K562 (cell line): ENCODE measurements around the gene MTG2. TPM values are rescaled to one million over a fixed set of nuclear protein-coding genes. Genes with fewer than 3 reads are reported as not detected.

Experiments
- BHLHE40 ChIP-seq: IDR thresholded peaks from 2 replicates; pipeline ENCODE4 v1.6.1; 2011; ENCODE audit warnings: low read length, improper control_type of control experiment
- CHD1 ChIP-seq: fragments of 200-600 bp; sonication (generic); IDR thresholded peaks from one replicate; pipeline ENCODE4 v1.6.1; 2012; ENCODE audit warnings: mild to moderate bottlenecking, moderate library complexity, low read length, inconsistent platforms
- CTCFL ChIP-seq: IDR thresholded peaks from 2 replicates; pipeline ENCODE4 v1.6.1; 2011; ENCODE audit warnings: borderline replicate concordance, low read depth, mild to moderate bottlenecking, moderate library complexity, low read length; ENCODE audit not compliant: insufficient read depth, poor library complexity, severe bottlenecking
- EP300 ChIP-seq: IDR thresholded peaks from 2 replicates; pipeline ENCODE4 v1.6.1; 2012; ENCODE audit warnings: low read length, improper control_type of control experiment
- GABPA ChIP-seq: fragments of 200-800 bp; sonication (Bioruptor generic); conservative IDR thresholded peaks from 2 replicates; pipeline ENCODE4 v1.6.1; 2016; ENCODE audit warnings: low read depth, missing genetic modification characterization, missing compliant biosample characterization
- GTF2F1 ChIP-seq: IDR thresholded peaks from 2 replicates; pipeline ENCODE4 v1.6.1; 2011; ENCODE audit warnings: low read depth, low read length, improper control_type of control experiment
- HMG20A ChIP-seq: fragments of 450-650 bp; formaldehyde crosslinking; conservative IDR thresholded peaks from 2 replicates; pipeline ENCODE4 v1.4.0; 2020; ENCODE audit warnings: mild to moderate bottlenecking, mixed read lengths
- MED1 ChIP-seq: sonication (generic); formaldehyde crosslinking; IDR thresholded peaks from 2 replicates; pipeline ENCODE4 v1.8.1; 2023; ENCODE audit warnings: missing genetic modification reagents, borderline replicate concordance
- NR4A1 ChIP-seq, 2 experiments: fragments of 250-450 bp in 1 of 2; fragments of 450-650 bp in 1 of 2; sonication (Bioruptor Pico) in 1 of 2; IDR thresholded peaks; 2 replicates each; pipeline versions ENCODE4 v1.4.0 to v1.6.1; 2016 to 2020; ENCODE audit warnings: mild to moderate bottlenecking in 2 of 2, missing compliant biosample characterization in 1 of 2, missing genetic modification characterization in 1 of 2, moderate library complexity in 1 of 2
- PBX2 ChIP-seq, 2 experiments: IDR thresholded peaks in 1 of 2; conservative IDR thresholded peaks in 1 of 2; 2 replicates each; pipeline ENCODE4 v1.6.1; 2016; ENCODE audit warnings: low read depth in 2 of 2, mild to moderate bottlenecking in 1 of 2, missing compliant biosample characterization in 1 of 2, missing genetic modification characterization in 1 of 2, moderate library complexity in 1 of 2
- PML ChIP-seq: IDR thresholded peaks from 2 replicates; pipeline ENCODE4 v1.6.1; 2012; ENCODE audit warnings: low read length, inconsistent platforms
- POLR2B ChIP-seq: fragments of 450-650 bp; IDR thresholded peaks from 2 replicates; pipeline ENCODE4 v1.6.1; 2018; ENCODE audit warnings: low read depth; ENCODE audit not compliant: partially characterized antibody
- RBM25 ChIP-seq: fragments of 200-400 bp; formaldehyde crosslinking; IDR thresholded peaks from 2 replicates; pipeline ENCODE4 v1.6.1; 2018; ENCODE audit warnings: low read length, low read depth, moderate library complexity; ENCODE audit not compliant: severe bottlenecking
- SREBF1 ChIP-seq: fragments of 150-350 bp; IDR thresholded peaks from 2 replicates; pipeline ENCODE4 v1.6.1; 2014; ENCODE audit warnings: antibody characterized with exemption, low read depth, low read length, borderline replicate concordance
- ZBTB11 ChIP-seq, 3 experiments: fragments of 200-800 bp in 1 of 3; fragments of 250-450 bp in 1 of 3; fragments of 450-650 bp in 1 of 3; sonication (Bioruptor Pico) in 1 of 3; sonication (Bioruptor generic) in 1 of 3; formaldehyde crosslinking in 1 of 3; IDR thresholded peaks; 2 replicates each; pipeline versions ENCODE4 v1.6.1 to v1.8.0; 2016 to 2022; ENCODE audit warnings: mild to moderate bottlenecking in 2 of 3, missing genetic modification characterization in 2 of 3, missing compliant biosample characterization in 1 of 3, moderate library complexity in 1 of 3
- ZNF12 ChIP-seq: sonication (generic); formaldehyde crosslinking; IDR thresholded peaks from 2 replicates; pipeline ENCODE4 v1.4.0; 2020; ENCODE audit warnings: mild to moderate bottlenecking, missing genetic modification reagents
- ZNF263 ChIP-seq: sonication (generic); formaldehyde crosslinking; IDR thresholded peaks from 2 replicates; pipeline ENCODE4 v1.8.0; 2022; ENCODE audit warnings: mild to moderate bottlenecking, missing genetic modification reagents, borderline replicate concordance
- polyA plus RNA-seq, 8 experiments: library from polyadenylated mRNA; depleted of rRNA in 4 of 8; stranded (reverse) in 5 of 8; unstranded in 3 of 8; fragments of >200 nt; fragmentation: Nextera tagmentation in 2 of 8; fragmentation: Illumina TruSeq in 1 of 8; extraction: Ambion mirVana in 2 of 8; extraction: Trizol in 1 of 8; gene quantifications; 2 replicates each; pipeline versions ENCODE4 v1.2.1 to v1.2.3, GENCODE V29; 2011 to 2014; ENCODE audit warnings: inconsistent platforms in 1 of 8, missing spikeins in 1 of 8
- total RNA-seq, 7 experiments: library from RNA; depleted of rRNA in 6 of 7; stranded (reverse); fragments of >200 nt in 6 of 7; fragmentation: Illumina TruSeq in 2 of 7; extraction: Trizol in 2 of 7; gene quantifications; 2 replicates each; pipeline versions ENCODE4 v1.2.1 to v1.2.3, GENCODE V29; 2011 to 2021; ENCODE audit warnings: low replicate concordance in 1 of 7

The MTG2 gene
- total and polyA plus RNA-seq, 9 of the 15 experiments (the other 6 are each of a cell fraction or from before 2014, with no cell fraction given) = 8.7 to 67.5 (median 44.5) TPM

GRCh38 chr20:62143081-62143956, 39.5 kb upstream of the MTG2 start, which contains the start of the genes PSMA7 and SS18L1 (continued):
- no peak for TF ChIP-seq ZNF12
- TF ChIP-seq PML = no peak; the same call in 1 of the 2 replicates
- TF ChIP-seq CHD1 = no peak
- TF ChIP-seq CTCFL = peak; percentile 8
- no peak for TF ChIP-seq ZNF263 (CRISPR knock-in tag)
- TF ChIP-seq GTF2F1 = no peak
- no peak for TF ChIP-seq PBX2 (CRISPR knock-in tag; IDR thresholded peaks at IDR 0.05; ENCODE audit: low read depth)
- no peak for TF ChIP-seq PBX2 (tag; conservative IDR thresholded peaks at IDR 0.05; ENCODE audit: low read depth)
- peak; percentile 76 for TF ChIP-seq GABPA
- TF ChIP-seq POLR2B = peak; percentile 52
- no peak for TF ChIP-seq EP300
- no peak for TF ChIP-seq SREBF1
- TF ChIP-seq ZBTB11 (CRISPR knock-in tag; IDR thresholded peaks at IDR 0.05) = peak in 2 of 3 experiments; percentile 23 to 45; a peak in 2 of 6 replicates
- no peak for TF ChIP-seq MED1
- no peak for TF ChIP-seq RBM25
- no peak for TF ChIP-seq HMG20A (CRISPR knock-in tag)
- no peak for TF ChIP-seq BHLHE40
- no peak for TF ChIP-seq NR4A1 (CRISPR knock-in tag; IDR thresholded peaks at IDR 0.05)
- no peak for TF ChIP-seq NR4A1 (tag; IDR thresholded peaks at IDR 0.05)
